ENCODE data around the gene CHMP4A.

The CHMP4A gene

GRCh38 chr14:24194873-24195185 is 18.5 kb downstream of the CHMP4A start:
- no peak for DNase-seq

- DNase-seq, result no peak
Measured at GRCh38 chr14:24194186-24194872, 19.0 kb downstream of the CHMP4A start.

- DNase-seq, result no peak
Measured at GRCh38 chr14:24192933-24193332, 20.4 kb downstream of the CHMP4A start.

GRCh38 chr14:24190416-24190815 is 22.9 kb downstream of the CHMP4A start:
- no peak for DNase-seq

- no peak for DNase-seq
Measured at GRCh38 chr14:24189460-24189859, 23.8 kb downstream of the CHMP4A start.

GRCh38 chr14:24189059-24189375 is 24.3 kb downstream of the CHMP4A start:
- DNase-seq, result no peak

- DNase-seq, result peak; percentile 95
Measured at GRCh38 chr14:24188251-24189058, 24.8 kb downstream of the CHMP4A start, which contains the start of gene IPO4. Gene IPO4, minus strand, starts transcription at chr14:24188816. Its CDS starts 29 bp downstream, at chr14:24188787.

GRCh38 chr14:24187539-24187915 is 25.8 kb downstream of the CHMP4A start:
- DNase-seq, result no peak

- DNase-seq, result no peak
Measured at GRCh38 chr14:24186831-24187538, 26.3 kb downstream of the CHMP4A start.

- no peak for DNase-seq
Measured at GRCh38 chr14:24185741-24186140, 27.5 kb downstream of the CHMP4A start.

- no peak for DNase-seq
Measured at GRCh38 chr14:24185026-24185425, 28.3 kb downstream of the CHMP4A start.

- no peak for DNase-seq
Measured at GRCh38 chr14:24184104-24184970, 29.0 kb downstream of the CHMP4A start.

- DNase-seq, result no peak
Measured at GRCh38 chr14:24183014-24183481, 30.2 kb downstream of the CHMP4A start.

GRCh38 chr14:24182110-24182882 is 31.0 kb downstream of the CHMP4A start:
- DNase-seq, result no peak

- no peak for DNase-seq
Measured at GRCh38 chr14:24181371-24182077, 31.8 kb downstream of the CHMP4A start.

GRCh38 chr14:24179961-24180796 is 33.1 kb downstream of the CHMP4A start:
- DNase-seq, result no peak

- DNase-seq, result no peak
Measured at GRCh38 chr14:24179294-24179960, 33.9 kb downstream of the CHMP4A start.

- no peak for DNase-seq
Measured at GRCh38 chr14:24178399-24179178, 34.7 kb downstream of the CHMP4A start.

GRCh38 chr14:24177891-24178290 is 35.4 kb downstream of the CHMP4A start:
- no peak for DNase-seq

All from NCI-H510A (cell line).